SK-N-SH treated with all-trans-retinoic acid at 6 μM for 48 hours (cell line): Measurements from ENCODE around the gene PPP2R2C.

Experiments used
- ATAC-seq: fragments of 200-7000 bp; cut with Tn5 transposase; 3 replicates; pipeline ENCODE4 v1.9.1; 2020; ENCODE audit warnings: mild to moderate bottlenecking, moderate library complexity
- ARNTL ChIP-seq: fragments of 450-650 bp; formaldehyde crosslinking; IDR thresholded peaks from 2 replicates; pipeline ENCODE4 v1.5.0; 2020; ENCODE audit warnings: low read depth, mild to moderate bottlenecking, moderate library complexity, borderline replicate concordance
- BACH2 ChIP-seq: fragments of 250-450 bp; sonication (Bioruptor Pico); IDR thresholded peaks from 2 replicates; pipeline ENCODE4 v1.9.0; 2021; ENCODE audit warnings: mild to moderate bottlenecking, borderline replicate concordance
- CREB5 ChIP-seq: fragments of 250-450 bp; sonication (Bioruptor Pico); IDR thresholded peaks from 2 replicates; pipeline ENCODE4 v1.5.1; 2020; ENCODE audit warnings: low read depth, mild to moderate bottlenecking, moderate library complexity
- CSDC2 ChIP-seq: fragments of 250-450 bp; sonication (Bioruptor Pico); IDR thresholded peaks from 2 replicates; pipeline ENCODE4 v1.5.0; 2020; ENCODE audit warnings: mild to moderate bottlenecking, moderate library complexity
- PATZ1 ChIP-seq: fragments of 250-450 bp; sonication (Bioruptor Pico); IDR thresholded peaks from 2 replicates; pipeline ENCODE4 v1.8.0; 2020; ENCODE audit warnings: mild to moderate bottlenecking, moderate library complexity, borderline replicate concordance
- PPARA ChIP-seq: fragments of 250-450 bp; sonication (Bioruptor Pico); IDR thresholded peaks from 2 replicates; pipeline ENCODE4 v1.5.0; 2020; ENCODE audit warnings: mild to moderate bottlenecking, borderline replicate concordance
- RARB ChIP-seq: fragments of 250-450 bp; sonication (Bioruptor Pico); IDR thresholded peaks from 2 replicates; pipeline ENCODE4 v1.8.0; 2021; ENCODE audit warnings: mild to moderate bottlenecking, moderate library complexity
- SNAI2 ChIP-seq: fragments of 250-450 bp; sonication (Bioruptor Pico); IDR thresholded peaks from 2 replicates; pipeline ENCODE4 v1.5.0; 2020; ENCODE audit warnings: mild to moderate bottlenecking, moderate library complexity
- TSHZ2 ChIP-seq: fragments of 250-450 bp; sonication (Bioruptor Pico); IDR thresholded peaks from 2 replicates; pipeline ENCODE4 v1.5.0; 2020; ENCODE audit warnings: mild to moderate bottlenecking, moderate library complexity
- ZC3H10 ChIP-seq: fragments of 250-450 bp; sonication (Bioruptor Pico); IDR thresholded peaks from 2 replicates; pipeline ENCODE4 v1.5.1; 2021; ENCODE audit warnings: mild to moderate bottlenecking, moderate library complexity
- ZNF565 ChIP-seq: fragments of 450-650 bp; formaldehyde crosslinking; conservative IDR thresholded peaks from 2 replicates; pipeline ENCODE4 v1.5.0; 2020; ENCODE audit warnings: low read depth, mild to moderate bottlenecking, moderate library complexity
- ZNF70 ChIP-seq: fragments of 450-650 bp; formaldehyde crosslinking; IDR thresholded peaks from 2 replicates; pipeline ENCODE4 v1.5.0; 2020; ENCODE audit warnings: mild to moderate bottlenecking, moderate library complexity
- ZNF8 ChIP-seq: fragments of 450-650 bp; formaldehyde crosslinking; IDR thresholded peaks from 2 replicates; pipeline ENCODE4 v1.5.0; 2020; ENCODE audit warnings: mild to moderate bottlenecking, moderate library complexity

The PPP2R2C gene

GRCh38 chr4:6373541-6374410 is 98.6 kb downstream of the PPP2R2C start:
- ATAC-seq: no peak

GRCh38 chr4:6372649-6373525 is 99.5 kb downstream of the PPP2R2C start:
- peak; percentile 60; the same call in 2 of the 3 replicates for ATAC-seq
- TF ChIP-seq ZNF565 (no peak), SNAI2 (no peak), ZNF70 (no peak)

More at GRCh38 chr4:6373541-6374410, 98.6 kb downstream of the PPP2R2C start:
- TF ChIP-seq ZC3H10 (CRISPR knock-in tag) (no peak), ZNF565 (no peak), BACH2 (CRISPR knock-in tag) (no peak), CSDC2 (CRISPR knock-in tag) (no peak), RARB (no peak), PPARA (no peak), CREB5 (CRISPR knock-in tag) (no peak), PATZ1 (CRISPR knock-in tag) (no peak)
- TF ChIP-seq, all 23 proteins: peak for 0

- no peak for ATAC-seq
- TF ChIP-seq ARNTL (CRISPR knock-in tag) (no peak), TSHZ2 (CRISPR knock-in tag) (no peak), CSDC2 (CRISPR knock-in tag) (no peak), BACH2 (CRISPR knock-in tag) (no peak), ZNF70 (no peak), PPARA (no peak)
These were observed 100.6 kb downstream of the PPP2R2C start for GRCh38 chr4:6371812-6372211.

GRCh38 chr4:6371271-6371670 is 101.1 kb downstream of the PPP2R2C start:
- ATAC-seq: no peak

More at GRCh38 chr4:6371271-6371670, 101.1 kb downstream of the PPP2R2C start:
- TF ChIP-seq PATZ1 (CRISPR knock-in tag): no peak
- no peak for TF ChIP-seq ZNF70
- TF ChIP-seq ZNF8 (CRISPR knock-in tag): no peak
